ENCODE measurements around the gene CEL.

- no peak for TF ChIP-seq POLR2AphosphoS5 (IDR thresholded peaks at IDR 0.05; ENCODE audit: low read depth, low read length)
- TF ChIP-seq POLR2A (IDR thresholded peaks at IDR 0.05; ENCODE audit: low read depth, low read length): no peak
- no peak for TF ChIP-seq SPI1 (IDR thresholded peaks at IDR 0.05; ENCODE audit: low read depth, low read length)
- no peak for TF ChIP-seq PAX5 (IDR thresholded peaks at IDR 0.05; ENCODE audit: insufficient read depth, low read length, severe bottlenecking)
- TF ChIP-seq TAF1 (IDR thresholded peaks at IDR 0.05; ENCODE audit: low read depth, low read length): no peak
- no peak for TF ChIP-seq POU2F2 (IDR thresholded peaks at IDR 0.05; ENCODE audit: low read depth, low read length)
Observed at GRCh38 chr9:133058550-133059320, 3.0 kb upstream of the CEL start.

Measured in GM12891 (cell line).